Neuronal stem cell (in vitro differentiated cells): ENCODE results near the gene KIF11. TPM values are rescaled to one million over a fixed set of nuclear protein-coding genes. Genes with fewer than 3 reads are reported as not detected.

Experiments
- DNase-seq: peaks from one replicate; pipeline ENCODE4 v3.0.0-alpha.2; 2013; ENCODE audit warnings: low spot score
- H2AFZ ChIP-seq: one replicate; pipeline ENCODE4 v1.6.1; 2013; ENCODE audit warnings: mild to moderate bottlenecking, low read length, inconsistent platforms
- H2AK5ac ChIP-seq: 2 replicates; pipeline ENCODE4 v1.6.1; 2013; ENCODE audit warnings: low read depth, mild to moderate bottlenecking, inconsistent platforms, low read length, moderate library complexity, mixed read lengths
- H2BK120ac ChIP-seq: 2 replicates; pipeline ENCODE4 v1.6.1; 2013; ENCODE audit warnings: low read depth, mild to moderate bottlenecking, inconsistent platforms, low read length, moderate library complexity, mixed read lengths
- H2BK12ac ChIP-seq: one replicate; pipeline ENCODE4 v1.6.1; 2013; ENCODE audit warnings: low read length, inconsistent platforms
- H2BK15ac ChIP-seq: 2 replicates; pipeline ENCODE4 v1.6.1; 2013; ENCODE audit warnings: mild to moderate bottlenecking, low read length, inconsistent platforms, mixed read lengths
- H2BK5ac ChIP-seq: one replicate; pipeline ENCODE4 v1.6.1; 2013; ENCODE audit warnings: inconsistent platforms, mild to moderate bottlenecking, low read length, moderate library complexity
- H3K14ac ChIP-seq: one replicate; pipeline ENCODE4 v1.6.1; 2013; ENCODE audit warnings: low read length, inconsistent platforms
- H3K18ac ChIP-seq: 2 replicates; pipeline ENCODE4 v1.6.1; 2013; ENCODE audit warnings: low read length, inconsistent platforms
- H3K23ac ChIP-seq: 2 replicates; pipeline ENCODE4 v1.6.1; 2013; ENCODE audit warnings: low read depth, mild to moderate bottlenecking, mixed read lengths, low read length, inconsistent platforms; ENCODE audit not compliant: poor library complexity
- H3K27ac ChIP-seq: replicated peaks from 3 replicates; pipeline ENCODE4 v1.5.1; 2013; ENCODE audit warnings: low read length, inconsistent platforms
- H3K27me3 ChIP-seq, 3 experiments: 2 replicates each; pipeline ENCODE4 v1.6.1; 2013; ENCODE audit warnings: low read length in 3 of 3, mild to moderate bottlenecking in 2 of 3, inconsistent platforms in 1 of 3, low read depth in 1 of 3, mixed read lengths in 1 of 3, moderate library complexity in 1 of 3; ENCODE audit not compliant: control insufficient read depth in 3 of 3, insufficient read depth in 3 of 3
- H3K36me3 ChIP-seq, 2 donors: replicated peaks in 1 of 2; 2 replicates each; pipeline ENCODE4 v1.6.1; 2013; ENCODE audit warnings: low read length in 2 of 2; ENCODE audit not compliant: control insufficient read depth in 2 of 2, insufficient read depth in 2 of 2
- H3K4ac ChIP-seq: 2 replicates; pipeline ENCODE4 v1.6.1; 2013; ENCODE audit warnings: inconsistent platforms, mild to moderate bottlenecking, low read length, moderate library complexity
- H3K4me1 ChIP-seq, 2 donors: 1 replicate in 1 of 2; 2 replicates in 1 of 2; pipeline ENCODE4 v1.6.1; 2013; ENCODE audit warnings: low read length in 2 of 2, low read depth in 1 of 2; ENCODE audit not compliant: control insufficient read depth in 2 of 2, insufficient read depth in 1 of 2
- H3K4me2 ChIP-seq: one replicate; pipeline ENCODE4 v1.6.1; 2013; ENCODE audit warnings: mild to moderate bottlenecking, low read length, inconsistent platforms; ENCODE audit not compliant: insufficient read depth, poor library complexity, severe bottlenecking
- H3K4me3 ChIP-seq, 2 donors: 2 replicates each; pipeline ENCODE4 v1.5.1; 2013; ENCODE audit warnings: low read length in 2 of 2, mild to moderate bottlenecking in 2 of 2, inconsistent platforms in 1 of 2, moderate library complexity in 1 of 2
- H3K79me1 ChIP-seq: one replicate; pipeline ENCODE4 v1.6.1; 2013; ENCODE audit warnings: low read depth, mild to moderate bottlenecking, inconsistent platforms, low read length, moderate library complexity
- H3K9ac ChIP-seq: one replicate; pipeline ENCODE4 v1.6.1; 2013; ENCODE audit warnings: mild to moderate bottlenecking, low read depth, low read length, inconsistent platforms; ENCODE audit not compliant: poor library complexity
- H3K9me3 ChIP-seq, 2 donors: replicated peaks in 1 of 2; 2 replicates each; pipeline versions ENCODE3 to v1.6.1; 2013; ENCODE audit warnings: low read length in 2 of 2, mild to moderate bottlenecking in 2 of 2, inconsistent platforms in 1 of 2, low read depth in 1 of 2, mixed read lengths in 1 of 2, moderate library complexity in 1 of 2; ENCODE audit not compliant: control insufficient read depth in 2 of 2, insufficient read depth in 1 of 2
- H4K8ac ChIP-seq: one replicate; pipeline ENCODE4 v1.6.1; 2013; ENCODE audit warnings: low read depth, mild to moderate bottlenecking, inconsistent platforms, low read length, moderate library complexity
- H4K91ac ChIP-seq: one replicate; pipeline ENCODE4 v1.6.1; 2013; ENCODE audit warnings: low read length, low read depth, mild to moderate bottlenecking, inconsistent platforms; ENCODE audit not compliant: poor library complexity
- WGBS, 2 donors: extraction: QIAGEN DNeasy Blood & Tissue Kit; methylation state at CpG; one replicate each; pipeline ENCODE4 v1.1.7; 2013; ENCODE audit warnings: missing lambda C conversion rate in 2 of 2, mixed read lengths in 1 of 2; ENCODE audit not compliant: insufficient read length in 2 of 2, insufficient replicate concordance in 1 of 2; ENCODE audit errors: extremely low coverage in 2 of 2; 5-methylcytosine and 5-hydroxymethylcytosine counted together
- polyA plus RNA-seq, 2 experiments: library from polyadenylated mRNA; stranded (reverse); fragments of 200-250 nt; gene quantifications; one replicate each; pipeline ENCODE4 v1.2.3, GENCODE V29; 2013

The KIF11 gene
- polyA plus RNA-seq (2013, experiment 1 of 2) = 39.9 TPM
- 39.8 TPM for polyA plus RNA-seq (2013, experiment 2 of 2)

DNA sequence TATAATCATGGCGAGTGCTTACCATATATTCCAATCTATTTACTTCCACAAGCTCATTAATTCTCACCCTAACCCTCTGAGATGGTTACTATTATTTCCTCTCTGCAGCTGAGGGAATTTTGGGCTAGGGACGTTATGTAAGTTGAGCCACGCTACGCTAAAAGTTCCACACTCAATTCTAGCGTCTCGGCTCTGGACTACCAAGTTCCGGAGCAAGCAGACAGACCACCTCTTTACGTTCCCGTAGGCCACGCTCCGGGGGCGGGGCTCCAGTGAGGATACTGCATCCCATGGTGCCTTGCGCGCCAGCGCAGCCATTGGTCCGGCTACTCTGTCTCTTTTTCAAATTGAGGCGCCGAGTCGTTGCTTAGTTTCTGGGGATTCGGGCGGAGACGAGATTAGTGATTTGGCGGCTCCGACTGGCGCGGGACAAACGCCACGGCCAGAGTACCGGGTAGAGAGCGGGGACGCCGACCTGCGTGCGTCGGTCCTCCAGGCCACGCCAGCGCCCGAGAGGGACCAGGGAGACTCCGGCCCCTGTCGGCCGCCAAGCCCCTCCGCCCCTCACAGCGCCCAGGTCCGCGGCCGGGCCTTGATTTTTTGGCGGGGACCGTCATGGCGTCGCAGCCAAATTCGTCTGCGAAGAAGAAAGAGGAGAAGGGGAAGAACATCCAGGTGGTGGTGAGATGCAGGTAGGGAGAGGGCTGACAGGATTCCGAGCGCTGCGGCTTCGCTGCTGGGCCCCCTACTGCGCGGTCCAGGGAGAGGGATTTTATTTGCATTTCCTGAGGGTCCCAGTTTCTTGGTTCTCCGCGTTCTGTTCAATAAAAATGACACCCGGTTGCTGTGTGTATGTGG lies at the start of gene KIF11:
Gene KIF11 (plus strand): TSS at position 370 of the 858 bp plus-strand sequence. CDS start 246 bp downstream, at position 616.
- H3K23ac ChIP-seq = peak within 1 kb of the TSS; percentile 80
- H3K27ac ChIP-seq = peak within 1 kb of the TSS; percentile 94
- no peak within 1 kb of the TSS for H2BK120ac ChIP-seq
- peak within 1 kb of the TSS; percentile 78 to 88 for H3K4me3 ChIP-seq
- H4K8ac ChIP-seq = no peak within 1 kb of the TSS
- peaks cover 0 to 6% of the 10 kb centered on the region in 2 donors for H3K4me1 ChIP-seq
- H2BK15ac ChIP-seq = peak within 1 kb of the TSS; percentile 47
- H3K4me2 ChIP-seq = peak within 1 kb of the TSS; percentile 47
- peaks cover 0 to 18% of the 10 kb centered on the region in 2 donors for H3K9me3 ChIP-seq
- H4K91ac ChIP-seq = peak within 1 kb of the TSS; percentile 64
- peak within 1 kb of the TSS; percentile 88 for H3K9ac ChIP-seq
- peak within 1 kb of the TSS; percentile 94 for H3K18ac ChIP-seq
- H3K14ac ChIP-seq = no peak within 1 kb of the TSS
- no CpG with 5 or more reads among the region's 61 CpGs for WGBS, 2 donors
- no peak within 1 kb of the TSS for H2BK12ac ChIP-seq
- H3K27me3 ChIP-seq = no peaks in the 10 kb centered on the region
- peak within 1 kb of the TSS; percentile 77 for H2AK5ac ChIP-seq
- DNase-seq = peak; percentile 92
- peak within 1 kb of the TSS; percentile 88 for H2BK5ac ChIP-seq
- H2AFZ ChIP-seq = peak within 1 kb of the TSS; percentile 95
- H3K4ac ChIP-seq = no peak within 1 kb of the TSS
- peaks cover 0 to 16% of the 10 kb centered on the region in 2 donors for H3K36me3 ChIP-seq
- H3K79me1 ChIP-seq = peaks cover 2% of the 10 kb centered on the region

- Histone ChIP-seq H4K91ac (no peak overlapping the region), H2AFZ (no peak overlapping the region), H3K14ac (no peak overlapping the region), H2BK15ac (no peak overlapping the region), H3K27ac (no peak overlapping the region), H3K4me1 (peaks cover 0 to 1% of the 10 kb centered on the region in 2 donors), H3K27me3 (no peaks in the 10 kb centered on the region), H3K9ac (no peak overlapping the region), H3K36me3 (peaks cover 0 to 10% of the 10 kb centered on the region in 2 donors), H4K8ac (no peak overlapping the region), H3K4me3 (no peak overlapping the region), H3K4me2 (no peak overlapping the region), H3K9me3 (no peaks in the 10 kb centered on the region), H3K79me1 (no peaks in the 10 kb centered on the region), H2BK120ac (no peak overlapping the region), H3K4ac (no peak overlapping the region), H2AK5ac (no peak overlapping the region), H2BK5ac (no peak overlapping the region), H2BK12ac (no peak overlapping the region), H3K18ac (no peak overlapping the region), H3K23ac (no peak overlapping the region)
- DNase-seq = no peak
- no CpG with 5 or more reads among the region's 3 CpGs for WGBS, 2 donors
These were observed 48.6 kb upstream of the KIF11 start for GRCh38 chr10:92544296-92544695.

DNA sequence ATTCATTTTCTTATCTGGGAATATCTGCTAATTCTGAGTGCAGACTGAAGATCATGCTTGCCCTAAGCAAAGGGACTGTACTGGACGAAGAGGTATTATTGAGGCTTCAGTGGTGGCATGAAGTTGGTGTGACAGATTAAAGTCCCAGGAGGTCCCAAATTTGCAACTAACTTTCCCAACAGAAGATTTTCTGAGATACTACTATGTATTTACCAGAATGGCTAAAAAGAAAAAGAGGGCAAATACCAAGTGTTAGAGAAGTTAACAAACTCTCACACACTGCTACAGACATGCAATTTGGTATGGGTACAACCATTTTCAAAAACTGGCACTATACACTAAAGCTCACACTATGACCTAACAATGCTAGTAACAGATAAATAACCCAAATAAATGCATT lies 47.4 kb upstream of the KIF11 start:
- Histone ChIP-seq H3K18ac (no peak overlapping the region), H3K23ac (no peak overlapping the region), H2BK12ac (no peak overlapping the region), H2AK5ac (no peak overlapping the region), H3K4me2 (no peak overlapping the region), H3K4me1 (peaks cover 0 to 1% of the 10 kb centered on the region in 2 donors), H3K27ac (no peak overlapping the region), H3K36me3 (peaks cover 0 to 13% of the 10 kb centered on the region in 2 donors), H3K79me1 (no peaks in the 10 kb centered on the region), H2BK15ac (no peak overlapping the region), H2BK120ac (no peak overlapping the region), H3K9me3 (no peaks in the 10 kb centered on the region), H3K9ac (no peak overlapping the region), H4K8ac (no peak overlapping the region), H3K4me3 (no peak overlapping the region), H2BK5ac (no peak overlapping the region), H3K27me3 (no peaks in the 10 kb centered on the region), H4K91ac (no peak overlapping the region), H3K14ac (no peak overlapping the region), H3K4ac (no peak overlapping the region), H2AFZ (no peak overlapping the region)
- no peak for DNase-seq
- no CpG with 5 or more reads among the region's 1 CpG for WGBS, 2 donors

DNA sequence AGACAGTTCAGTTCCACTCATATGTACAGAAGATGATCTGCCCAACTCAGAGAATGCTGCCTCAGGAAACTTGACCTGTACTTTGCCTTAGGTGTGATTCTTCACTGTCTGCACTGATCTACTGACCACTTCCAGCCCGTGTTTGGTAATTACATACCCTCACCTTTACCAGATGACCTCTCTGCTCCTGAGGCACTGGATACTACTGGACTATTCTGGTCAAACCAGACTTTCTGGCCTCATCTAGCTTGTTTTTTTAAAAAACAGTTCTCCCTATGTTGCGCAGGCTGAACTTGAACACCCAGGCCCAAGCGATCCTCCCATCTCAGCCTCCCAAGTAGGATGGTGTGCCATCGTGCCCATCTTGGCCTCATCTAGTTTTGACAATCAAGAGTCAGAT lies 45.3 kb upstream of the KIF11 start:
- H3K4me2 ChIP-seq = no peak overlapping the region
- H3K4me1 ChIP-seq = peaks cover 0 to 1% of the 10 kb centered on the region in 2 donors
- H3K23ac ChIP-seq = no peak overlapping the region
- H3K36me3 ChIP-seq = peaks cover 0 to 17% of the 10 kb centered on the region in 2 donors
- no peak overlapping the region for H4K8ac ChIP-seq
- peaks cover 2% of the 10 kb centered on the region for H3K79me1 ChIP-seq
- H2BK120ac ChIP-seq = no peak overlapping the region
- no peak overlapping the region for H3K18ac ChIP-seq
- H3K27ac ChIP-seq = no peak overlapping the region
- H3K9me3 ChIP-seq = no peaks in the 10 kb centered on the region
- H3K9ac ChIP-seq = no peak overlapping the region
- no peaks in the 10 kb centered on the region for H3K27me3 ChIP-seq
- H2AFZ ChIP-seq = no peak overlapping the region
- H2AK5ac ChIP-seq = no peak overlapping the region
- no peak overlapping the region for H4K91ac ChIP-seq
- no peak overlapping the region for H3K4ac ChIP-seq
- WGBS, 2 donors = no CpG with 5 or more reads among the region's 4 CpGs
- no peak overlapping the region for H3K4me3 ChIP-seq
- H3K14ac ChIP-seq = no peak overlapping the region
- H2BK15ac ChIP-seq = no peak overlapping the region
- H2BK5ac ChIP-seq = no peak overlapping the region
- no peak overlapping the region for H2BK12ac ChIP-seq
- no peak for DNase-seq
